ENCODE measurements around the gene DISC1. TPM values are rescaled to one million over a fixed set of nuclear protein-coding genes. Genes with fewer than 3 reads are reported as not detected.

Gene DISC1
- total and polyA plus RNA-seq, 2 donors (not counting 1 experiment from before 2014, with no cell fraction given), result 2.0 to 4.3 TPM

- Histone ChIP-seq H3K27ac (ENCODE audit: insufficient read depth, low read length) (no peak overlapping the region), H3K4me3 (replicated peaks in 1 of 4; ENCODE audit: control extremely low read depth in 1 of 4, insufficient read depth in 1 of 4, low read depth in 3 of 4, low read length in 4 of 4) (no peak overlapping the region), H2AFZ (ENCODE audit: low read length) (no peak overlapping the region), H3K9me3 (ENCODE audit: control insufficient read depth, insufficient read depth, low read depth, low read length) (no peaks in the 10 kb centered on the region), H3K4me1 (ENCODE audit: control insufficient read depth, extremely low read depth, insufficient read depth, low read length) (no peaks in the 10 kb centered on the region), H3K79me2 (ENCODE audit: control insufficient read depth, insufficient read depth, low read length) (no peaks in the 10 kb centered on the region), H3K4me2 (ENCODE audit: extremely low read depth, insufficient read depth, low read length) (no peak overlapping the region), H3K36me3 (ENCODE audit: control insufficient read depth, insufficient read depth, low read length) (no peaks in the 10 kb centered on the region), H3K9ac (ENCODE audit: insufficient read depth, low read length) (no peak overlapping the region), H3K27me3 (ENCODE audit: control insufficient read depth, insufficient read depth, low read length) (no peaks in the 10 kb centered on the region), H4K20me1 (ENCODE audit: control insufficient read depth, extremely low read depth, insufficient read depth, low read length) (no peaks in the 10 kb centered on the region)
- TF ChIP-seq CTCF (conservative IDR thresholded peaks at IDR 0.05 in 1 of 2, IDR thresholded peaks at IDR 0.05 in 1 of 2; ENCODE audit: low read depth in 1 of 2, low read length in 2 of 2) (no peak), EZH2 (IDR thresholded peaks at IDR 0.05; ENCODE audit: low read length, missing control alignments) (no peak)
- no peak for DNase-seq (ENCODE audit: low read depth in 2 of 2)
These were observed 211.9 kb downstream of the DISC1 start for GRCh38 chr1:231838521-231838920.

- no peak overlapping the region for H3K27ac ChIP-seq (ENCODE audit: insufficient read depth, low read length)
- H3K27me3 ChIP-seq (ENCODE audit: control insufficient read depth, insufficient read depth, low read length), result no peaks in the 10 kb centered on the region
- DNase-seq (ENCODE audit: low read depth in 2 of 2), result no peak
- no peak overlapping the region for H3K9ac ChIP-seq (ENCODE audit: insufficient read depth, low read length)
- no peaks in the 10 kb centered on the region for H3K9me3 ChIP-seq (ENCODE audit: control insufficient read depth, insufficient read depth, low read depth, low read length)
- H3K36me3 ChIP-seq (ENCODE audit: control insufficient read depth, insufficient read depth, low read length), result no peaks in the 10 kb centered on the region
- H3K4me1 ChIP-seq (ENCODE audit: control insufficient read depth, extremely low read depth, insufficient read depth, low read length), result no peaks in the 10 kb centered on the region
- no peaks in the 10 kb centered on the region for H3K79me2 ChIP-seq (ENCODE audit: control insufficient read depth, insufficient read depth, low read length)
- H4K20me1 ChIP-seq (ENCODE audit: control insufficient read depth, extremely low read depth, insufficient read depth, low read length), result no peaks in the 10 kb centered on the region
- TF ChIP-seq EZH2 (IDR thresholded peaks at IDR 0.05; ENCODE audit: low read length, missing control alignments), result no peak
- no peak for TF ChIP-seq CTCF (conservative IDR thresholded peaks at IDR 0.05 in 1 of 2, IDR thresholded peaks at IDR 0.05 in 1 of 2; ENCODE audit: low read depth in 1 of 2, low read length in 2 of 2)
- H2AFZ ChIP-seq (ENCODE audit: low read length), result no peak overlapping the region
- no peak overlapping the region for H3K4me3 ChIP-seq (replicated peaks in 1 of 4; ENCODE audit: control extremely low read depth in 1 of 4, insufficient read depth in 1 of 4, low read depth in 3 of 4, low read length in 4 of 4)
- no peak overlapping the region for H3K4me2 ChIP-seq (ENCODE audit: extremely low read depth, insufficient read depth, low read length)
These were observed 213.4 kb downstream of the DISC1 start for GRCh38 chr1:231839999-231840398.

- no peaks in the 10 kb centered on the region for H3K27me3 ChIP-seq (ENCODE audit: control insufficient read depth, insufficient read depth, low read length)
- peak; percentile 50 to 75 for DNase-seq (ENCODE audit: low read depth in 2 of 2)
- H4K20me1 ChIP-seq (ENCODE audit: control insufficient read depth, extremely low read depth, insufficient read depth, low read length), result no peaks in the 10 kb centered on the region
- no peaks in the 10 kb centered on the region for H3K4me1 ChIP-seq (ENCODE audit: control insufficient read depth, extremely low read depth, insufficient read depth, low read length)
- H3K27ac ChIP-seq (ENCODE audit: insufficient read depth, low read length), result no peak overlapping the region
- TF ChIP-seq CTCF (conservative IDR thresholded peaks at IDR 0.05 in 1 of 2, IDR thresholded peaks at IDR 0.05 in 1 of 2; ENCODE audit: low read depth in 1 of 2, low read length in 2 of 2) (no peak), EZH2 (IDR thresholded peaks at IDR 0.05; ENCODE audit: low read length, missing control alignments) (no peak)
- no peaks in the 10 kb centered on the region for H3K9me3 ChIP-seq (ENCODE audit: control insufficient read depth, insufficient read depth, low read depth, low read length)
- H3K4me3 ChIP-seq (replicated peaks in 1 of 4; ENCODE audit: control extremely low read depth in 1 of 4, insufficient read depth in 1 of 4, low read depth in 3 of 4, low read length in 4 of 4), result no peak overlapping the region
- H3K9ac ChIP-seq (ENCODE audit: insufficient read depth, low read length), result no peak overlapping the region
- H3K4me2 ChIP-seq (ENCODE audit: extremely low read depth, insufficient read depth, low read length), result no peak overlapping the region
- H3K36me3 ChIP-seq (ENCODE audit: control insufficient read depth, insufficient read depth, low read length), result no peaks in the 10 kb centered on the region
- no peak overlapping the region for H2AFZ ChIP-seq (ENCODE audit: low read length)
- no peaks in the 10 kb centered on the region for H3K79me2 ChIP-seq (ENCODE audit: control insufficient read depth, insufficient read depth, low read length)
These were observed 215.2 kb downstream of the DISC1 start for GRCh38 chr1:231841616-231842344.

All from fibroblast of lung (primary cell).